Thyroid gland (tissue), 4 donors: ENCODE data around the gene XNDC1N. TPM values are rescaled to one million over a fixed set of nuclear protein-coding genes. Genes with fewer than 3 reads are reported as not detected.

ENCODE experiments used
- DNase-seq, 2 donors: peaks; one replicate each; pipeline ENCODE4 v3.0.0-alpha.2; 2019
- H3K27ac ChIP-seq, 3 donors: fragments of 200-600 bp; sonication (generic); 1 replicate in 2 of 3; 2 replicates in 1 of 3; pipeline ENCODE4 v1.5.1; 2016 to 2019; ENCODE audit warnings: mild to moderate bottlenecking in 1 of 3, moderate library complexity in 1 of 3
- H3K27me3 ChIP-seq: fragments of 200-600 bp; sonication (generic); one replicate; pipeline ENCODE4 v1.5.1; 2019
- H3K36me3 ChIP-seq, 2 donors: fragments of 200-600 bp; sonication (generic); one replicate each; pipeline ENCODE4 v1.5.1; 2016 to 2019
- H3K4me1 ChIP-seq, 2 donors: fragments of 200-600 bp; sonication (generic); one replicate each; pipeline ENCODE4 v1.5.1; 2017 to 2019
- H3K4me3 ChIP-seq, 3 donors: fragments of 200-600 bp; sonication (generic); replicated peaks in 1 of 3; 1 replicate in 2 of 3; 2 replicates in 1 of 3; pipeline ENCODE4 v1.5.1; 2016; ENCODE audit warnings: mild to moderate bottlenecking in 1 of 3
- H3K9me3 ChIP-seq: fragments of 200-600 bp; sonication (generic); one replicate; pipeline ENCODE4 v1.5.1; 2017
- CTCF ChIP-seq, 6 experiments: fragments of 200-600 bp in 3 of 6; fragments of 450-650 bp in 3 of 6; sonication (generic) in 3 of 6; IDR thresholded peaks; one replicate each; pipeline ENCODE4 v1.5.1; 2016 to 2019; ENCODE audit warnings: antibody characterized with exemption in 6 of 6, mild to moderate bottlenecking in 2 of 6, inconsistent platforms in 1 of 6, moderate library complexity in 1 of 6
- POLR2A ChIP-seq, 2 donors: fragments of 450-650 bp; IDR thresholded peaks; one replicate each; pipeline ENCODE4 v1.6.1; 2017; ENCODE audit warnings: antibody characterized with exemption in 2 of 2, mild to moderate bottlenecking in 2 of 2, moderate library complexity in 1 of 2
- WGBS, 2 donors: methylation state at CpG; one replicate each; pipeline ENCODE4 v1.1.5; 2017; 5-methylcytosine and 5-hydroxymethylcytosine counted together
- intact Hi-C: fragments of 100-400 bp; cut with DNase I; formaldehyde crosslinking; loops from one replicate; pipeline ENCODE4 v1.15.1; 2023
- total RNA-seq, 4 donors: library from RNA; depleted of rRNA; stranded (reverse); fragments of >200 nt; gene quantifications; one replicate each; pipeline ENCODE4 v1.2.3, GENCODE V29; 2016

Gene XNDC1N
- total RNA-seq, 4 donors from 2014 or later: 13.8 to 19.9 (median 16.4) TPM

DNA sequence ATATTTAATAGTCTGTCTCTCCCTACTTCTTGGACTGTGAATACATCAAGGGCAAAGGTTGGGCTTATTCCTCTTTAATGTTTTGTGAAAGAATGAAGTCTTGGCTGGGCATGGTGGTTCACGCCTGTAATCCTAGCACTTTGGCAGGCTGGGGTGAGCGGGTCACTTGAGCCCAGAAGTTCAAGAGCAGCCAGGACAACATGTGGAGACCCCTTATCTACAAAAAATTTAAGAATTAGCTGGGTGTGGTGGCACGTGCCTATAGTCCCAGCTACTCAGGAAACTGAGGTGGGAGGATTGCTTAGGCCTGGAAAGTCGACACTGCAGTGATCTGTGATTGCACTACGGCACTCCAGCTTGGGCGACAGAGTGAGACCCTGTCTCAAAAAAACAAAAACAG, 20.6 kb upstream of the XNDC1N start:
- intact Hi-C loops: no loop called here
- H3K4me1 ChIP-seq: peaks cover 4 to 20% of the 10 kb centered on the region in 2 donors
- no peaks in the 10 kb centered on the region for H3K27me3 ChIP-seq
- H3K27ac ChIP-seq: no peak overlapping the region
- H3K36me3 ChIP-seq: no peaks in the 10 kb centered on the region
- no peak for TF ChIP-seq POLR2A (IDR thresholded peaks at IDR 0.05)
- no peak for TF ChIP-seq CTCF (IDR thresholded peaks at IDR 0.05)
- no peaks in the 10 kb centered on the region for H3K9me3 ChIP-seq
- no peak overlapping the region for H3K4me3 ChIP-seq
- 90 to 91% methylated on average over 6 of the region's 6 CpGs for WGBS, 2 donors
- DNase-seq: no peak

GRCh38 chr11:71948314-71949027, 20.1 kb upstream of the XNDC1N start:
- DNase-seq: peak; percentile 17 to 28
- intact Hi-C loops: no loop called here
- no peaks in the 10 kb centered on the region for H3K36me3 ChIP-seq
- WGBS, 2 donors: 85 to 86% methylated on average over 7 of the region's 7 CpGs
- H3K27ac ChIP-seq: no peak overlapping the region
- TF ChIP-seq CTCF (IDR thresholded peaks at IDR 0.05) (no peak), POLR2A (IDR thresholded peaks at IDR 0.05) (no peak)
- no peak overlapping the region for H3K4me3 ChIP-seq
- H3K27me3 ChIP-seq: no peaks in the 10 kb centered on the region
- no peaks in the 10 kb centered on the region for H3K9me3 ChIP-seq
- H3K4me1 ChIP-seq: peaks cover 4 to 17% of the 10 kb centered on the region in 2 donors

- H3K36me3 ChIP-seq: no peaks in the 10 kb centered on the region
- H3K4me3 ChIP-seq: no peak overlapping the region
- no peaks in the 10 kb centered on the region for H3K27me3 ChIP-seq
- H3K9me3 ChIP-seq: no peaks in the 10 kb centered on the region
- TF ChIP-seq CTCF (IDR thresholded peaks at IDR 0.05) (no peak), POLR2A (IDR thresholded peaks at IDR 0.05) (no peak)
- intact Hi-C loops: no loop called here
- H3K27ac ChIP-seq: no peak overlapping the region
- H3K4me1 ChIP-seq: peaks cover 4 to 17% of the 10 kb centered on the region in 2 donors
- DNase-seq: no peak
- 85% methylated on average over 3 of the region's 3 CpGs for WGBS, 2 donors
Observed at GRCh38 chr11:71947498-71947897, 19.1 kb upstream of the XNDC1N start.

DNA sequence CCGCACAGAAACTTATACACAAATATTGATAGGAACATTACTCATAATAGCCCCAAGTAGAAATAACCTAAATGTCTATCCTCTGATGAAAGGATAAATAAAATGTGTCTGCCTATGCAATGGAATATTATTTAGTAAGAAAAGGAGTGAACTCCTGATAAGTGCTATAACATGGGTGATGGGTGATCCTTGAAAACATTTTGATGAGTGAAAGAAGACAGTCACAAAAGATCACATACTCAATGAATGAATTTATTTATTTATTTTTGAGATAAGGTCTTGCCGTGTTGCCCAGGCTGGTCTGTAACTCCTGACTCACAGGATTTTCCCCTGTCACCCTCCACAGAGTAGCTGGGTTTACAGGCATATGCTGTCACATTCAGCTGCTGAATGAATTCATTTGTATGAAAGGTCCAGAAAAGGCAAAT, 17.8 kb upstream of the XNDC1N start:
- no peak overlapping the region for H3K4me3 ChIP-seq
- H3K27ac ChIP-seq: no peak overlapping the region
- H3K27me3 ChIP-seq: no peaks in the 10 kb centered on the region
- no peaks in the 10 kb centered on the region for H3K36me3 ChIP-seq
- 82 to 83% methylated on average over 2 of the region's 2 CpGs for WGBS, 2 donors
- intact Hi-C loops: no loop called here
- peaks cover 4 to 17% of the 10 kb centered on the region in 2 donors for H3K4me1 ChIP-seq
- TF ChIP-seq POLR2A (IDR thresholded peaks at IDR 0.05): no peak
- TF ChIP-seq CTCF (IDR thresholded peaks at IDR 0.05): no peak
- no peak for DNase-seq
- H3K9me3 ChIP-seq: no peaks in the 10 kb centered on the region

- Histone ChIP-seq H3K4me3 (no peak overlapping the region), H3K9me3 (no peaks in the 10 kb centered on the region), H3K36me3 (no peaks in the 10 kb centered on the region), H3K27ac (no peak overlapping the region), H3K4me1 (peaks cover 0 to 10% of the 10 kb centered on the region in 2 donors), H3K27me3 (no peaks in the 10 kb centered on the region)
- intact Hi-C loops: no loop called here
- 84 to 89% methylated on average over 6 of the region's 6 CpGs for WGBS, 2 donors
- TF ChIP-seq POLR2A (IDR thresholded peaks at IDR 0.05) (no peak), CTCF (IDR thresholded peaks at IDR 0.05) (no peak)
- no peak for DNase-seq
Observed at GRCh38 chr11:71940561-71941219, 12.3 kb upstream of the XNDC1N start.
